ENCODE results near the gene ARHGAP28. TPM values are rescaled to one million over a fixed set of nuclear protein-coding genes. Genes with fewer than 3 reads are reported as not detected.

Gene ARHGAP28
- total and polyA plus RNA-seq, 10 of the 15 experiments (the other 5 are each of a cell fraction or from before 2014, with no cell fraction given), result not detected

- ChIA-PET RAD21 (ENCODE audit: unreplicated experiment) (no interaction called here), POLR2A (no interaction called here), CTCF (no interaction called here), SMC1A (ENCODE audit: uncharacterized antibody, unreplicated experiment) (no interaction called here)
- H3K9me3 ChIP-seq (replicated peaks; ENCODE audit: control insufficient read depth, insufficient read depth, low read length), result no peaks in the 10 kb centered on the region
- H3K9ac ChIP-seq (ENCODE audit: control insufficient read depth, insufficient read depth, low read length), result no peak overlapping the region
- intact Hi-C loops (cut with micrococcal nuclease; ENCODE audit: unreplicated experiment), result no loop called here
- H2AFZ ChIP-seq (ENCODE audit: control insufficient read depth, low read depth, low read length), result no peak overlapping the region
- no peak overlapping the region for H3K4me3 ChIP-seq
- H4K20me1 ChIP-seq (ENCODE audit: control insufficient read depth, insufficient read depth), result no peaks in the 10 kb centered on the region
- H3K27ac ChIP-seq (ENCODE audit: control insufficient read depth, insufficient read depth), result no peak overlapping the region
- WGBS (ENCODE audit: insufficient coverage, insufficient replicate concordance, low lambda C conversion rate, missing lambda C conversion rate), result 0% methylated on average over 1 of the region's 1 CpG
- no peak for TF ChIP-seq EGR1 (IDR thresholded peaks at IDR 0.05; ENCODE audit: borderline replicate concordance in 1 of 2, low read depth in 2 of 2, low read length in 2 of 2)
- TF ChIP-seq FOS (IDR thresholded peaks at IDR 0.05; ENCODE audit: borderline replicate concordance, extremely low read depth, insufficient read length), result no peak
- no peak for TF ChIP-seq TCF12 (IDR thresholded peaks at IDR 0.05; ENCODE audit: low read depth, low read length)
- no peak for TF ChIP-seq TCF7 (IDR thresholded peaks at IDR 0.05; ENCODE audit: borderline replicate concordance)
- no peak for TF ChIP-seq HCFC1 (IDR thresholded peaks at IDR 0.05; ENCODE audit: low read length)
- no peak for TF ChIP-seq BHLHE40 (IDR thresholded peaks at IDR 0.05; ENCODE audit: borderline replicate concordance in 1 of 2, low read depth in 2 of 2, low read length in 1 of 2)
- no peak for TF ChIP-seq POU2F2 (IDR thresholded peaks at IDR 0.05; ENCODE audit: borderline replicate concordance, low read depth, low read length)
- TF ChIP-seq NFXL1 (IDR thresholded peaks at IDR 0.05; ENCODE audit: borderline replicate concordance), result no peak
- TF ChIP-seq RCOR1 (conservative IDR thresholded peaks at IDR 0.05; ENCODE audit: low read depth, low read length), result no peak
- TF ChIP-seq ZNF217 (IDR thresholded peaks at IDR 0.05), result no peak
- TF ChIP-seq NFYA (IDR thresholded peaks at IDR 0.05; ENCODE audit: borderline replicate concordance, low read depth, low read length), result no peak
- no peaks in the 10 kb centered on the region for H3K36me3 ChIP-seq (ENCODE audit: control insufficient read depth in 2 of 2, insufficient read depth in 2 of 2, low read length in 1 of 2)
- H3K79me2 ChIP-seq (ENCODE audit: control insufficient read depth, insufficient read depth, low read length), result no peaks in the 10 kb centered on the region
- in situ Hi-C loops (cut with MboI), result no loop called here
- no peaks in the 10 kb centered on the region; a peak in 1 of 4 replicates for H3K27me3 ChIP-seq (replicated peaks in 1 of 2; ENCODE audit: control insufficient read depth in 2 of 2, insufficient read depth in 2 of 2, low read length in 1 of 2)
- FAIRE-seq, result no peak
- BruUV-seq (replicated peaks), result no TSS peak
- no peaks in the 10 kb centered on the region for H3K4me1 ChIP-seq (ENCODE audit: control insufficient read depth, insufficient read depth, low read length)
- no peak for ATAC-seq
- DNase-seq (ENCODE audit: low read depth, low spot score), result no peak
- H3K4me2 ChIP-seq (ENCODE audit: control insufficient read depth, insufficient read depth), result no peak overlapping the region
These were observed 89.8 kb downstream of the ARHGAP28 start for GRCh38 chr18:6819332-6819731.
